IMR-90 (cell line): Measurements from ENCODE around the gene ZNF608. TPM values are rescaled to one million over a fixed set of nuclear protein-coding genes. Genes with fewer than 3 reads are reported as not detected.

Experiments
- ATAC-seq: fragments of 200-7000 bp; cut with Tn5 transposase; 2 replicates; pipeline ENCODE4 v1.9.1; 2020; ENCODE audit warnings: low read depth, mild to moderate bottlenecking, moderate library complexity
- Bru-seq: library from RNA; stranded (reverse); fragments of 400-500 nt; gene quantifications from one replicate; lab custom pipeline; 2021; lab: Mats Ljungman, UMichigan
- BruChase-seq, 2 experiments: library from RNA; stranded (reverse); fragments of 400-500 nt; gene quantifications; one replicate each; lab custom pipeline; 2021; lab: Mats Ljungman, UMichigan
- BruUV-seq: library from RNA; stranded (reverse); fragments of 400-500 nt; replicated peaks from 2 replicates; lab custom pipeline; 2021; lab: Mats Ljungman, UMichigan
- CTCF ChIA-PET: fragments of 300-600 bp; formaldehyde crosslinking; extraction: SDS; loops from one replicate; lab custom pipeline; 2021; ENCODE audit warnings: antibody characterized with exemption; lab: Yijun Ruan, JAX
- POLR2A ChIA-PET: fragments of 300-600 bp; sonication (Branson Sonifier 250); formaldehyde crosslinking; loops from one replicate; lab custom pipeline; 2022; ENCODE audit warnings: antibody characterized with exemption; ENCODE audit not compliant: unreplicated experiment; lab: Charles Lee
- DNase-seq: peaks from one replicate; pipeline ENCODE4 v3.0.0; 2013
- H2AFZ ChIP-seq: replicated peaks from 2 replicates; pipeline ENCODE3; 2013; ENCODE audit warnings: low read length, mild to moderate bottlenecking; ENCODE audit not compliant: poor library complexity
- H2AK5ac ChIP-seq: 2 replicates; pipeline ENCODE4 v1.6.1; 2013; ENCODE audit warnings: low read depth, low read length, inconsistent platforms
- H2AK9ac ChIP-seq: replicated peaks from 2 replicates; pipeline ENCODE3; 2013; ENCODE audit warnings: mild to moderate bottlenecking, low read depth, low read length, moderate library complexity; ENCODE audit not compliant: poor library complexity
- H2BK120ac ChIP-seq: 2 replicates; pipeline ENCODE4 v1.6.1; 2013; ENCODE audit warnings: low read depth, low read length, inconsistent platforms
- H2BK15ac ChIP-seq: 3 replicates; pipeline ENCODE4 v1.6.1; 2013; ENCODE audit warnings: low read depth, low read length, inconsistent platforms
- H2BK20ac ChIP-seq: 2 replicates; pipeline ENCODE4 v1.6.1; 2013; ENCODE audit warnings: low read depth, mild to moderate bottlenecking, inconsistent platforms, low read length, moderate library complexity
- H2BK5ac ChIP-seq: 2 replicates; pipeline ENCODE4 v1.6.1; 2013; ENCODE audit warnings: mild to moderate bottlenecking, low read depth, low read length, inconsistent platforms; ENCODE audit not compliant: poor library complexity, severe bottlenecking
- H3K14ac ChIP-seq: replicated peaks from 2 replicates; pipeline ENCODE4 v1.6.1; 2013; ENCODE audit warnings: low read depth, low read length, inconsistent platforms
- H3K18ac ChIP-seq: 2 replicates; pipeline ENCODE4 v1.6.1; 2013; ENCODE audit warnings: low read depth, low read length, control low read depth
- H3K23ac ChIP-seq: 2 replicates; pipeline ENCODE4 v1.6.1; 2013; ENCODE audit warnings: low read depth, low read length, inconsistent platforms
- H3K27ac ChIP-seq: 2 replicates; pipeline ENCODE4 v1.5.1; 2013; ENCODE audit warnings: mild to moderate bottlenecking, control low read depth, low read length; ENCODE audit not compliant: insufficient read depth
- H3K27me3 ChIP-seq: 2 replicates; pipeline ENCODE4 v1.6.1; 2013; ENCODE audit warnings: low read length; ENCODE audit not compliant: control insufficient read depth, insufficient read depth
- H3K36me3 ChIP-seq: 2 replicates; pipeline ENCODE4 v1.6.1; 2013; ENCODE audit warnings: low read length, mixed read lengths; ENCODE audit not compliant: control insufficient read depth, insufficient read depth
- H3K4ac ChIP-seq: 2 replicates; pipeline ENCODE4 v1.6.1; 2013; ENCODE audit warnings: low read depth, low read length, inconsistent platforms
- H3K4me1 ChIP-seq: 2 replicates; pipeline ENCODE4 v1.6.1; 2013; ENCODE audit warnings: low read length, mixed read lengths; ENCODE audit not compliant: control insufficient read depth, insufficient read depth
- H3K4me2 ChIP-seq: 2 replicates; pipeline ENCODE4 v1.6.1; 2013; ENCODE audit warnings: low read depth, mild to moderate bottlenecking, control low read depth, low read length, moderate library complexity
- H3K4me3 ChIP-seq: 2 replicates; pipeline ENCODE4 v1.5.1; 2013; ENCODE audit warnings: low read depth, mild to moderate bottlenecking, control low read depth, low read length, moderate library complexity; ENCODE audit not compliant: insufficient read depth
- H3K56ac ChIP-seq: 2 replicates; pipeline ENCODE4 v1.6.1; 2013; ENCODE audit warnings: low read length, inconsistent platforms; ENCODE audit not compliant: insufficient read depth; ENCODE audit errors: extremely low read depth
- H3K79me1 ChIP-seq, 2 experiments: 2 replicates each; pipeline ENCODE4 v1.6.1; 2013; ENCODE audit warnings: low read length in 2 of 2, inconsistent platforms in 1 of 2, low read depth in 1 of 2
- H3K9ac ChIP-seq: 2 replicates; pipeline ENCODE4 v1.6.1; 2013; ENCODE audit warnings: low read depth, low read length, control low read depth
- H3K9me1 ChIP-seq: 2 replicates; pipeline ENCODE4 v1.6.1; 2013; ENCODE audit warnings: low read length, inconsistent platforms; ENCODE audit not compliant: insufficient read depth
- H3K9me3 ChIP-seq: 2 replicates; pipeline ENCODE4 v1.6.1; 2013; ENCODE audit warnings: low read length; ENCODE audit not compliant: control insufficient read depth, insufficient read depth
- H4K20me1 ChIP-seq: 2 replicates; pipeline ENCODE4 v1.6.1; 2013; ENCODE audit warnings: low read length, inconsistent platforms; ENCODE audit not compliant: insufficient read depth
- H4K5ac ChIP-seq: 2 replicates; pipeline ENCODE4 v1.6.1; 2013; ENCODE audit warnings: mild to moderate bottlenecking, low read depth, low read length, control low read depth
- H4K8ac ChIP-seq, 2 experiments: 2 replicates each; pipeline ENCODE4 v1.6.1; 2013; ENCODE audit warnings: low read depth in 2 of 2, low read length in 2 of 2, control low read depth in 1 of 2, inconsistent platforms in 1 of 2
- H4K91ac ChIP-seq: 2 replicates; pipeline ENCODE4 v1.6.1; 2013; ENCODE audit warnings: low read depth, low read length, inconsistent platforms; ENCODE audit not compliant: insufficient read depth
- CEBPB ChIP-seq: IDR thresholded peaks from 2 replicates; pipeline ENCODE4 v1.6.1; 2012; ENCODE audit warnings: low read depth, low read length, improper control_type of control experiment
- CHD1 ChIP-seq: IDR thresholded peaks from 2 replicates; pipeline ENCODE4 v1.6.1; 2012; ENCODE audit warnings: low read depth, low read length, improper control_type of control experiment
- MAFK ChIP-seq: IDR thresholded peaks from 2 replicates; pipeline ENCODE4 v1.6.1; 2012; ENCODE audit warnings: low read depth, low read length, improper control_type of control experiment
- MAZ ChIP-seq: IDR thresholded peaks from 2 replicates; pipeline ENCODE4 v1.6.1; 2012; ENCODE audit warnings: low read depth, mild to moderate bottlenecking, low read length, improper control_type of control experiment, moderate library complexity, borderline replicate concordance
- MXI1 ChIP-seq: IDR thresholded peaks from 2 replicates; pipeline ENCODE4 v1.6.1; 2012; ENCODE audit warnings: low read depth, mild to moderate bottlenecking, low read length, moderate library complexity, borderline replicate concordance
- NFE2L2 ChIP-seq: fragments of 150-350 bp; IDR thresholded peaks from 2 replicates; pipeline ENCODE4 v1.6.1; 2016; ENCODE audit warnings: low read depth, mild to moderate bottlenecking, low read length
- POLR2A ChIP-seq: IDR thresholded peaks from 2 replicates; pipeline ENCODE4 v1.6.1; 2012; ENCODE audit warnings: mild to moderate bottlenecking, low read depth, low read length
- RAD21 ChIP-seq: IDR thresholded peaks from 2 replicates; pipeline ENCODE4 v1.6.1; 2012; ENCODE audit warnings: low read length, improper control_type of control experiment
- RFX5 ChIP-seq: IDR thresholded peaks from 2 replicates; pipeline ENCODE4 v1.8.0; 2012; ENCODE audit warnings: low read depth, mild to moderate bottlenecking, low read length, moderate library complexity
- WGBS, 2 experiments: methylation state at CpG; one replicate each; pipeline versions ENCODE4 v1.1.5 to v1.1.7; 2013; ENCODE audit warnings: missing lambda C conversion rate in 2 of 2; ENCODE audit not compliant: insufficient read length in 1 of 2; ENCODE audit errors: extremely low coverage in 2 of 2; 5-methylcytosine and 5-hydroxymethylcytosine counted together
- dilution Hi-C: fragments of 300-500 bp; cut with HindIII; formaldehyde crosslinking; loops from one replicate; pipeline ENCODE4 v1.14.3; 2018; ENCODE audit warnings: low sequenced_read_pairs; ENCODE audit not compliant: unreplicated experiment
- in situ Hi-C: fragments of 300-500 bp; cut with MboI; formaldehyde crosslinking; loops from 3 replicates; pipeline ENCODE4 v1.14.3; 2019; ENCODE audit warnings: low sequenced_read_pairs, inconsistent platforms, mixed read lengths
- intact Hi-C: fragments of 100-400 bp; cut with micrococcal nuclease; formaldehyde crosslinking; loops from 2 replicates; pipeline ENCODE4 v1.10.0; 2022
- long read RNA-seq: library from polyadenylated mRNA; unstranded; transcript quantifications from one replicate; pipeline ENCODE4 v2.0.0, GENCODE V29; 2021; ENCODE audit not compliant: unreplicated experiment
- polyA plus RNA-seq, 3 experiments: library from polyadenylated mRNA; depleted of rRNA; stranded (reverse); fragments of >200 nt; gene quantifications; 2 replicates each; pipeline ENCODE4 v1.2.3, GENCODE V29; 2012; ENCODE audit warnings: low replicate concordance in 1 of 3
- total RNA-seq: library from RNA; depleted of rRNA; stranded (reverse); fragments of >200 nt; gene quantifications from 2 replicates; pipeline ENCODE4 v1.2.3, GENCODE V29; 2012; rRNA removed

The ZNF608 gene
- 15.1 and 16.4 TPM in 2 replicates for total RNA-seq
- 9.8 TPM in 2 replicates for polyA plus RNA-seq (2012; rRNA removed)
- polyA plus RNA-seq (2012; cell fraction: cytosol; rRNA removed) = 2.7 and 5.9 TPM in 2 replicates
- 10.3 and 27.2 TPM in 2 replicates for polyA plus RNA-seq (2012; cell fraction: nucleus; rRNA removed; ENCODE audit: low replicate concordance)
- Bru-seq, nascent RNA = percentile 93 among the genes with signal in this experiment
- BruChase-seq, experiment 1, labeled RNA remaining after a 6-hour chase = percentile 84 among the genes with signal in this experiment
- BruChase-seq, experiment 2, labeled RNA remaining after a 2-hour chase = percentile 91 among the genes with signal in this experiment
- long read RNA-seq, partial matches to known transcripts = 7 of 7 reads
- long read RNA-seq, other reads (novel, unspliced or antisense) = 0 of 7 reads

GRCh38 chr5:124745928-124746915 is at the start of gene ZNF608:
ZNF608 (minus strand) TSS chr5:124746639; CDS start chr5:124744989, 1,650 bp downstream.
- in situ Hi-C loops = loop anchor here (10.0 kb wide), 3 partner anchors 291 to 739 kb away; no protein-coding TSS in a partner anchor
- intact Hi-C loops = loop anchor here (1.0 to 10.0 kb wide), 12 partner anchors 90 to 1089 kb away; no protein-coding TSS in a partner anchor
- TF ChIP-seq MAZ = peak; percentile 25
- TF ChIP-seq RFX5 = no peak
- no peak for TF ChIP-seq CEBPB
- no peak for TF ChIP-seq MXI1
- TF ChIP-seq NFE2L2 = no peak
- TF ChIP-seq POLR2A = no peak
- TF ChIP-seq RAD21 = no peak; the same call in 1 of the 2 replicates
- 0 out of 2 replicates have a peak, but pooled peaks have one; percentile 1 for TF ChIP-seq MAFK
- TF ChIP-seq CHD1 = 0 out of 2 replicates have a peak, but pooled peaks have one; percentile 48
- Histone ChIP-seq H2AK9ac (peak within 1 kb of the TSS; percentile 76), H3K27me3 (no peaks in the 10 kb centered on the region), H4K5ac (peak within 1 kb of the TSS; percentile 68), H2BK5ac (peak within 1 kb of the TSS; percentile 96), H4K91ac (peak within 1 kb of the TSS; percentile 78), H4K8ac (peak within 1 kb of the TSS; percentile 22 to 83), H3K9ac (peak within 1 kb of the TSS; percentile 95), H2AFZ (peak within 1 kb of the TSS; percentile 77), H3K9me3 (no peaks in the 10 kb centered on the region), H3K79me1 (peaks cover 13 to 35% of the 10 kb centered on the region in 2 experiments; a peak in 3 of 4 replicates), H2BK20ac (peak within 1 kb of the TSS; percentile 75), H3K4me2 (peak within 1 kb of the TSS; percentile 79), H2AK5ac (peak within 1 kb of the TSS; percentile 62; the same call in 1 of the 2 replicates), H3K4ac (peak within 1 kb of the TSS; percentile 83), H2BK15ac (peak within 1 kb of the TSS; percentile 51; the same call in 2 of the 3 replicates), H3K9me1 (no peaks in the 10 kb centered on the region), H3K4me3 (peak within 1 kb of the TSS; percentile 67), H3K14ac (peak within 1 kb of the TSS; percentile 90), H4K20me1 (peaks cover 6% of the 10 kb centered on the region; the same call in 1 of the 2 replicates), H2BK120ac (peak within 1 kb of the TSS; percentile 93), H3K4me1 (peaks cover 3% of the 10 kb centered on the region), H3K18ac (peak within 1 kb of the TSS; percentile 84), H3K36me3 (peaks cover 2% of the 10 kb centered on the region; the same call in 1 of the 2 replicates), H3K23ac (peak within 1 kb of the TSS; percentile 93), H3K27ac (peak within 1 kb of the TSS; percentile 95), H3K56ac (peak within 1 kb of the TSS; percentile 97)
- BruUV-seq = no TSS peak
- ChIA-PET CTCF (interaction anchor here (0.7 kb wide), 1 partner anchor 1090 kb away, joined by 3 read pairs; no protein-coding TSS in a partner anchor), POLR2A (interaction anchor here (0.5 to 0.6 kb wide), 3 partner anchors 137 to 851 kb away, joined by 3 to 6 read pairs (median 4); no protein-coding TSS in a partner anchor)
- ATAC-seq (no peak), DNase-seq (peak; percentile 78)
- 0% methylated on average over 9 of the region's 18 CpGs; no CpG with 5 or more reads in 1 of the 2 experiments for WGBS, 2 experiments
- dilution Hi-C loops = no loop called here
